Body of pancreas (tissue), 4 donors: ENCODE measurements around the gene VAPA.

ENCODE experiments used
- CTCF ChIP-seq, 7 experiments: fragments of 450-650 bp in 4 of 7; fragments of 200-600 bp in 3 of 7; sonication (generic) in 3 of 7; IDR thresholded peaks; one replicate each; pipeline ENCODE4 v1.5.1; 2016 to 2019; ENCODE audit warnings: antibody characterized with exemption in 7 of 7
- POLR2A ChIP-seq, 3 donors: fragments of 450-650 bp; IDR thresholded peaks; one replicate each; pipeline ENCODE4 v1.6.1; 2016; ENCODE audit warnings: antibody characterized with exemption in 3 of 3, mild to moderate bottlenecking in 2 of 3

- no peak for TF ChIP-seq CTCF (IDR thresholded peaks at IDR 0.05)
- TF ChIP-seq POLR2A (IDR thresholded peaks at IDR 0.05) = no peak
These were observed 23.6 kb upstream of the VAPA start for GRCh38 chr18:9890196-9890595.
